ENCODE measurements around the gene CRIM1. TPM values are rescaled to one million over a fixed set of nuclear protein-coding genes. Genes with fewer than 3 reads are reported as not detected.

The CRIM1 gene
- total RNA-seq, 1 donor from 2014 or later = 103 TPM

- DNase-seq (ENCODE audit: low read depth) = no peak
- Histone ChIP-seq H3K4me3 (ENCODE audit: low read depth, low read length) (no peak overlapping the region), H3K36me3 (ENCODE audit: control insufficient read depth, insufficient read depth, low read length) (no peaks in the 10 kb centered on the region), H3K27me3 (ENCODE audit: control insufficient read depth, insufficient read depth, low read length) (no peaks in the 10 kb centered on the region)
- TF ChIP-seq CTCF (IDR thresholded peaks at IDR 0.05; ENCODE audit: insufficient read depth, low read length, poor library complexity, severe bottlenecking) = no peak
Measured at GRCh38 chr2:36526226-36526625, 170.6 kb downstream of the CRIM1 start.

- Histone ChIP-seq H3K27me3 (ENCODE audit: control insufficient read depth, insufficient read depth, low read length) (no peaks in the 10 kb centered on the region), H3K4me3 (ENCODE audit: low read depth, low read length) (no peak overlapping the region), H3K36me3 (ENCODE audit: control insufficient read depth, insufficient read depth, low read length) (peaks cover 2% of the 10 kb centered on the region)
- no peak for DNase-seq (ENCODE audit: low read depth)
- no peak for TF ChIP-seq CTCF (IDR thresholded peaks at IDR 0.05; ENCODE audit: insufficient read depth, low read length, poor library complexity, severe bottlenecking)
Measured at GRCh38 chr2:36528274-36528673, 172.7 kb downstream of the CRIM1 start.

- no peak for TF ChIP-seq CTCF (IDR thresholded peaks at IDR 0.05; ENCODE audit: insufficient read depth, low read length, poor library complexity, severe bottlenecking)
- no peak for DNase-seq (ENCODE audit: low read depth)
- Histone ChIP-seq H3K27me3 (ENCODE audit: control insufficient read depth, insufficient read depth, low read length) (no peaks in the 10 kb centered on the region), H3K4me3 (ENCODE audit: low read depth, low read length) (no peak overlapping the region), H3K36me3 (ENCODE audit: control insufficient read depth, insufficient read depth, low read length) (peaks cover 2% of the 10 kb centered on the region)
Measured at GRCh38 chr2:36528766-36529392, 173.3 kb downstream of the CRIM1 start.

- DNase-seq (ENCODE audit: low read depth) = no peak
Measured at GRCh38 chr2:36530178-36530982, 174.8 kb downstream of the CRIM1 start.

GRCh38 chr2:36530983-36531354 is 175.4 kb downstream of the CRIM1 start:
- DNase-seq (ENCODE audit: low read depth) = no peak
- H3K4me3 ChIP-seq (ENCODE audit: low read depth, low read length) = no peak overlapping the region
- no peaks in the 10 kb centered on the region for H3K27me3 ChIP-seq (ENCODE audit: control insufficient read depth, insufficient read depth, low read length)
- TF ChIP-seq CTCF (IDR thresholded peaks at IDR 0.05; ENCODE audit: insufficient read depth, low read length, poor library complexity, severe bottlenecking) = no peak
- H3K36me3 ChIP-seq (ENCODE audit: control insufficient read depth, insufficient read depth, low read length) = peaks cover 2% of the 10 kb centered on the region

More at GRCh38 chr2:36530178-36530982, 174.8 kb downstream of the CRIM1 start:
- H3K36me3 ChIP-seq (ENCODE audit: control insufficient read depth, insufficient read depth, low read length) = peaks cover 2% of the 10 kb centered on the region
- no peak for TF ChIP-seq CTCF (IDR thresholded peaks at IDR 0.05; ENCODE audit: insufficient read depth, low read length, poor library complexity, severe bottlenecking)
- H3K4me3 ChIP-seq (ENCODE audit: low read depth, low read length) = no peak overlapping the region
- no peaks in the 10 kb centered on the region for H3K27me3 ChIP-seq (ENCODE audit: control insufficient read depth, insufficient read depth, low read length)
